HCT116 (cell line): ENCODE measurements around the gene CHST15. TPM values are rescaled to one million over a fixed set of nuclear protein-coding genes. Genes with fewer than 3 reads are reported as not detected.

Experiments
- ATAC-seq: fragments of 200-7000 bp; cut with Tn5 transposase; 2 replicates; pipeline ENCODE4 v1.9.1; 2020; ENCODE audit warnings: mild to moderate bottlenecking, moderate library complexity
- BruUV-seq: library from RNA; stranded (reverse); fragments of 400-500 nt; replicated peaks from 2 replicates; lab custom pipeline; 2021; lab: Mats Ljungman, UMichigan
- CTCF ChIA-PET: fragments of 300-600 bp; sonication (Branson Sonifier 250); formaldehyde crosslinking; loops from one replicate; lab custom pipeline; 2021; ENCODE audit warnings: antibody characterized with exemption; lab: Charles Lee
- POLR2A ChIA-PET: fragments of 300-600, 350-600 bp; sonication (Branson Sonifier 250); formaldehyde crosslinking; loops from one replicate; lab custom pipeline; 2021; ENCODE audit warnings: antibody characterized with exemption; lab: Charles Lee
- RAD21 ChIA-PET, 2 experiments: fragments of 300-600 bp; sonication (Branson Sonifier 250); formaldehyde crosslinking; loops; one replicate each; lab custom pipeline; 2023; ENCODE audit warnings: low total read pairs in 2 of 2; ENCODE audit not compliant: uncharacterized antibody in 2 of 2, unreplicated experiment in 2 of 2, low non-redundant PET in 1 of 2; lab: Charles Lee
- DNase-seq: peaks from one replicate; pipeline ENCODE4 v3.0.0-alpha.2; 2010; ENCODE audit warnings: low read depth, low spot score
- H2AFZ ChIP-seq: fragments of 200-600 bp; shearing (Covaris generic), sonication (generic); 2 replicates; pipeline ENCODE4 v1.6.1; 2017; ENCODE audit warnings: low read depth, mixed run types, mixed read lengths, antibody characterized with exemption, low read length; ENCODE audit not compliant: poor library complexity, severe bottlenecking
- H3K27ac ChIP-seq: 2 replicates; pipeline ENCODE4 v1.5.1; 2012; ENCODE audit warnings: low read depth, low read length
- H3K27me3 ChIP-seq: fragments of 200-600 bp; sonication (generic); 2 replicates; pipeline ENCODE4 v1.6.1; 2016; ENCODE audit warnings: mixed run types, low read length, mixed read lengths; ENCODE audit not compliant: insufficient read depth
- H3K36me3 ChIP-seq, 2 experiments: fragments of 200-500 bp in 1 of 2; fragments of 200-600 bp in 1 of 2; sonication (Bioruptor generic) in 1 of 2; sonication (generic) in 1 of 2; 2 replicates each; pipeline versions ENCODE4 v1.5.1 to v1.6.1; 2014 to 2016; ENCODE audit warnings: low read length in 2 of 2, inconsistent platforms in 1 of 2, mixed read lengths in 1 of 2, mixed run types in 1 of 2; ENCODE audit not compliant: insufficient read depth in 2 of 2, control insufficient read depth in 1 of 2
- H3K4me1 ChIP-seq, 2 experiments: fragments of 200-600 bp in 1 of 2; sonication (generic) in 1 of 2; 2 replicates each; pipeline versions ENCODE4 v1.5.1 to v1.6.1; 2012 to 2017; ENCODE audit warnings: low read length in 2 of 2, inconsistent platforms in 1 of 2, mild to moderate bottlenecking in 1 of 2, mixed read lengths in 1 of 2, mixed run types in 1 of 2, moderate library complexity in 1 of 2; ENCODE audit not compliant: insufficient read depth in 2 of 2, control insufficient read depth in 1 of 2
- H3K4me2 ChIP-seq: fragments of 200-600 bp; sonication (generic); 2 replicates; pipeline ENCODE4 v1.6.1; 2017; ENCODE audit warnings: mixed run types, low read length, mixed read lengths
- H3K4me3 ChIP-seq, 2 experiments: fragments of 200-600 bp in 1 of 2; sonication (generic) in 1 of 2; replicated peaks in 1 of 2; 2 replicates each; pipeline ENCODE4 v1.5.1; 2011 to 2016; ENCODE audit warnings: low read length in 2 of 2, control low read depth in 1 of 2, low read depth in 1 of 2, mild to moderate bottlenecking in 1 of 2, mixed read lengths in 1 of 2, mixed run types in 1 of 2
- H3K79me2 ChIP-seq: fragments of 200-600 bp; sonication (generic); 2 replicates; pipeline ENCODE4 v1.6.1; 2017; ENCODE audit warnings: mild to moderate bottlenecking, mixed run types, low read length, moderate library complexity, mixed read lengths; ENCODE audit not compliant: insufficient read depth
- H3K9ac ChIP-seq: fragments of 200-600 bp; sonication (generic); 2 replicates; pipeline ENCODE4 v1.6.1; 2016; ENCODE audit warnings: low read length, mixed read lengths
- H3K9me2 ChIP-seq: fragments of 200-600 bp; sonication (generic), shearing (Covaris generic); 2 replicates; pipeline ENCODE4 v1.6.1; 2017; ENCODE audit warnings: mixed run types, mild to moderate bottlenecking, moderate library complexity; ENCODE audit not compliant: insufficient read depth
- H3K9me3 ChIP-seq, 2 experiments: fragments of 200-500 bp in 1 of 2; fragments of 200-600 bp in 1 of 2; sonication (Bioruptor generic) in 1 of 2; sonication (generic) in 1 of 2; 2 replicates each; pipeline ENCODE4 v1.6.1; 2014 to 2017; ENCODE audit warnings: low read length in 2 of 2, mixed read lengths in 2 of 2, inconsistent platforms in 1 of 2, low read depth in 1 of 2, mild to moderate bottlenecking in 1 of 2, mixed run types in 1 of 2, moderate library complexity in 1 of 2; ENCODE audit not compliant: control insufficient read depth in 1 of 2, insufficient read depth in 1 of 2
- H4K20me1 ChIP-seq: fragments of 200-600 bp; sonication (generic), shearing (Covaris generic); 2 replicates; pipeline ENCODE4 v1.6.1; 2017; ENCODE audit warnings: mixed run types, mild to moderate bottlenecking, moderate library complexity; ENCODE audit not compliant: insufficient read depth
- CBX3 ChIP-seq: IDR thresholded peaks from 2 replicates; pipeline ENCODE4 v1.6.1; 2012; ENCODE audit warnings: low read depth
- CEBPB ChIP-seq: IDR thresholded peaks from 2 replicates; pipeline ENCODE4 v1.6.1; 2012; ENCODE audit warnings: low read depth
- ELF1 ChIP-seq: IDR thresholded peaks from 2 replicates; pipeline ENCODE4 v1.6.1; 2012; ENCODE audit warnings: low read depth, borderline replicate concordance
- FOSL1 ChIP-seq: IDR thresholded peaks from 2 replicates; pipeline ENCODE4 v1.6.1; 2012; ENCODE audit warnings: low read depth
- POLR2AphosphoS5 ChIP-seq: IDR thresholded peaks from 2 replicates; pipeline ENCODE4 v1.6.1; 2011; ENCODE audit warnings: mild to moderate bottlenecking, low read depth, low read length, moderate library complexity
- RAD21 ChIP-seq: IDR thresholded peaks from 2 replicates; pipeline ENCODE4 v1.6.1; 2012; ENCODE audit warnings: low read depth, mild to moderate bottlenecking
- ZFX ChIP-seq: fragments of 450-650 bp; IDR thresholded peaks from 2 replicates; pipeline ENCODE4 v1.6.1; 2017
- intact Hi-C: fragments of 100-400 bp; cut with micrococcal nuclease; formaldehyde crosslinking; loops from 2 replicates; pipeline ENCODE4 v1.10.0; 2022
- total RNA-seq: library from RNA; stranded (reverse); gene quantifications from one replicate; pipeline ENCODE4 v1.2.1, GENCODE V29; 2021; ENCODE audit not compliant: unreplicated experiment

The CHST15 gene
- total RNA-seq, 1 experiment from 2014 or later, result 47.2 TPM

DNA sequence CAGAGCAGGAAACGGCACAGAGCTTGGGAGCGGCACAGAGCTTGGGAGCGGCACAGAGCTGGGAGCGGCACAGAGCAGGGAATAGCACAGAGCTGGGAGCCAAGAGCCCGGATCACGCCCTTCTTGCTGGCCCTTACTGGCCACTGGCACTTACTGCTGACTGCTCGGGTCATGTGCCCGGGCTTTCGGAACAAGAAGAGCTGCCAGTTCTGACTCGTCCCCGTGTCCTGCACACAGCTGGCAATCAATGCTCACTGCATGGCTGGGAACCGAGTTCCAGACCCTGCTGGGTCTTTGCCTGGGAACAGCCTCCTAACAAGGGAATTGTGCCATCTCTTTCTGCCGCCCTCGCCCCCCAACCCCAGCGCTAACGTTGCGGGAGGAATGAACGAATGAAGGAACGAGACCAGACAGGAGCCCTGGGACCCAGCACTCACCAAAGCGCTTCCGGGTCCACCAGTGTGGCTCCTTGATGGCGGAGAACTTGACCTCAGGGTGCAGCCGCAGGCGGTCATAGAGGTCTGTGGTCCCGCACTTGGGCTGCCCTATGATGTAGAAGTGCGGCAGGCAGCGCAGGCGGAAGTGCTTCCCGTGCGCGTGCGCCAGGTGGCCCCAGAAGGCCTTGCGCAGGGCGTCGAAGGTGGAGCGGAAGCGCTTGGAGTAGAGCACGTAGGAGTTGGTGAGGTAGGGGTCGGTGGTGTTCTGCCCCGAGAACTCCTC lies 49.1 kb downstream of the CHST15 start:
- POLR2A ChIA-PET, result no interaction called here
- Histone ChIP-seq H2AFZ (no peak overlapping the region), H4K20me1 (no peaks in the 10 kb centered on the region), H3K27ac (no peak overlapping the region), H3K79me2 (peaks cover 11% of the 10 kb centered on the region; the same call in 1 of the 2 replicates), H3K36me3 (peaks cover 13 to 16% of the 10 kb centered on the region in 2 experiments; a peak in 1 of 4 replicates), H3K4me2 (no peak overlapping the region), H3K9me2 (no peaks in the 10 kb centered on the region), H3K9ac (no peak overlapping the region), H3K4me3 (no peak overlapping the region), H3K27me3 (no peaks in the 10 kb centered on the region), H3K9me3 (no peaks in the 10 kb centered on the region), H3K4me1 (peaks cover 0 to 6% of the 10 kb centered on the region in 2 experiments; a peak in 3 of 4 replicates)
- intact Hi-C loops, result no loop called here
- no TSS peak for BruUV-seq
- DNase-seq, result no peak
- no peak for ATAC-seq
- CTCF ChIA-PET, result no interaction called here
- no peak for TF ChIP-seq POLR2AphosphoS5
- no peak for TF ChIP-seq CBX3
- no peak for TF ChIP-seq ZFX
- TF ChIP-seq CEBPB, result no peak
- TF ChIP-seq RAD21, result no peak
- no peak for TF ChIP-seq ELF1
- RAD21 ChIA-PET, result no interaction called here

DNA sequence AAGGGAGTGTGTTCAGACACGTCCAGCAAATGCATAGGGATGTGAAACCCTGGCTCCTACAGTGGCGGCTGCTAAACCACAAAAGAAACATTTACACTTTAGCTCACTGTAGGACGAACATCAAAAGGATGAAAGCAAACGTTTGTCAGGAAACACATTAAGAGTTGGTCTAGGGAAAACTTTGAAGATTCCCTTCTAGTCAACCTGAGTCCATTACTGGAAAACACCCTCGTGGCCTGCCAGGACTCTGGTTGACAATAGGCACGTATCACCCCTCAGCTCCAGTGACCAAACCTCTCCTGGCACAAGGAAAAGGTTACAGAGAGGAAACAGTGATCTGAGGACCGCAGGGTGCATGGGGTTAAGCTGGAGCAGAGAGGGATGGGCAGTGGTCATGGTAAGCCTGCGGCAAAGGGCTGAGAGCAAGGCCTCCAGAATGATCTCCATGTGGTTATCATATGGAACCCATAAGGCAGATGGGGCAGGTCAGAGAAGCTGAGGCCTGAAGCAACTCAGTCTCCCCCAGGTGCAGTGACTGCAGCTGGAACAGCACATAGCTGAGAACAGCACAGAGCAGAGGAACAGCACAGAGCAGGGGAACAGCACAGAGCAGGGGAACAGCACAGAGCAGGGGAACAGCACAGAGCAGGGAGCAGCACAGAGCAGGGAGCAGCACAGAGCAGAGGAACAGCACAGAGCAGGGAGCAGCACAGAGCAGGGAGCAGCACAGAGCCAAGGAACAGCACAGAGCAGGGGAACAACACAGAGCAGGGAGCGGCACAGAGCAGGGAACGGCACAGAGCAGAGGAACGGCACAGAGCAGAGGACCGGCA lies 49.9 kb downstream of the CHST15 start:
- Histone ChIP-seq H3K4me2 (no peak overlapping the region), H3K4me3 (no peak overlapping the region), H3K9me2 (no peaks in the 10 kb centered on the region), H3K9ac (no peak overlapping the region), H3K9me3 (no peaks in the 10 kb centered on the region), H3K27me3 (no peaks in the 10 kb centered on the region), H4K20me1 (no peaks in the 10 kb centered on the region), H3K36me3 (peaks cover 20 to 23% of the 10 kb centered on the region in 2 experiments; a peak in 3 of 4 replicates), H2AFZ (no peak overlapping the region), H3K4me1 (no peaks in the 10 kb centered on the region), H3K27ac (no peak overlapping the region), H3K79me2 (peaks cover 7% of the 10 kb centered on the region; the same call in 1 of the 2 replicates)
- BruUV-seq, result no TSS peak
- ATAC-seq (0 out of 2 replicates have a peak, but pooled peaks have one; percentile 20), DNase-seq (no peak)
- POLR2A ChIA-PET, result interaction anchor here (1.5 kb wide), 1 partner anchor 8 kb away, joined by 3 read pairs; no protein-coding TSS in a partner anchor
- no peak for TF ChIP-seq FOSL1
- TF ChIP-seq ZFX, result no peak
- RAD21 ChIA-PET, result no interaction called here
- intact Hi-C loops, result no loop called here
- CTCF ChIA-PET, result no interaction called here
